Fibroblast of peridontal ligament (primary cell): ENCODE measurements around the gene GPR35.

Experiments used
- DNase-seq: peaks from one replicate; pipeline ENCODE4 v3.0.0-alpha.2; 2010; ENCODE audit errors: extremely low read depth

Gene GPR35

GRCh38 chr2:240589375-240589774 is 35.9 kb upstream of the GPR35 start:
- DNase-seq = no peak

- DNase-seq = no peak
Observed at GRCh38 chr2:240589850-240590525, 35.3 kb upstream of the GPR35 start.

- DNase-seq = no peak
Observed at GRCh38 chr2:240590681-240591111, 34.6 kb upstream of the GPR35 start.

- DNase-seq = no peak
Observed at GRCh38 chr2:240591226-240591625, 34.1 kb upstream of the GPR35 start.

GRCh38 chr2:240591784-240592183 is 33.5 kb upstream of the GPR35 start:
- no peak for DNase-seq

GRCh38 chr2:240593026-240593702 is 32.1 kb upstream of the GPR35 start:
- DNase-seq = no peak

GRCh38 chr2:240593703-240594451 is 31.4 kb upstream of the GPR35 start:
- no peak for DNase-seq

- DNase-seq = no peak
Observed at GRCh38 chr2:240594511-240595380, 30.5 kb upstream of the GPR35 start.

- no peak for DNase-seq
Observed at GRCh38 chr2:240595381-240596079, 29.8 kb upstream of the GPR35 start.

GRCh38 chr2:240596080-240596460 is 29.2 kb upstream of the GPR35 start:
- DNase-seq = no peak

GRCh38 chr2:240596491-240596931 is 28.8 kb upstream of the GPR35 start:
- DNase-seq = no peak

- DNase-seq = no peak
Observed at GRCh38 chr2:240597054-240597418, 28.2 kb upstream of the GPR35 start.

GRCh38 chr2:240597419-240598181 is 27.7 kb upstream of the GPR35 start:
- DNase-seq = no peak

- no peak for DNase-seq
Observed at GRCh38 chr2:240598311-240598911, 26.9 kb upstream of the GPR35 start.

- no peak for DNase-seq
Observed at GRCh38 chr2:240599141-240599583, 26.1 kb upstream of the GPR35 start.

- no peak for DNase-seq
Observed at GRCh38 chr2:240600451-240600961, 24.8 kb upstream of the GPR35 start.

- no peak for DNase-seq
Observed at GRCh38 chr2:240601061-240601830, 24.0 kb upstream of the GPR35 start.

- DNase-seq = no peak
Observed at GRCh38 chr2:240601831-240602160, 23.5 kb upstream of the GPR35 start.
